ENCODE results near the gene VRK1. TPM values are rescaled to one million over a fixed set of nuclear protein-coding genes. Genes with fewer than 3 reads are reported as not detected.

VRK1 gene
- total and polyA plus RNA-seq, 10 of the 15 experiments (the other 5 are each of a cell fraction or from before 2014, with no cell fraction given): 50.9 to 137 (median 84.7) TPM

GRCh38 chr14:96792003-96792402, 5.2 kb upstream of the VRK1 start (continued):
- no peak for TF ChIP-seq PRDM15 (CRISPR knock-in tag; IDR thresholded peaks at IDR 0.05)
- TF ChIP-seq RCOR1 (conservative IDR thresholded peaks at IDR 0.05; ENCODE audit: low read depth, low read length): no peak
- TF ChIP-seq STAT1 (conservative IDR thresholded peaks at IDR 0.05): no peak
- TF ChIP-seq CTCF (IDR thresholded peaks at IDR 0.05 in 2 of 3, conservative IDR thresholded peaks at IDR 0.05 in 1 of 3; ENCODE audit: control insufficient read depth in 2 of 3, extremely low read depth in 1 of 3, insufficient read depth in 1 of 3, low read depth in 3 of 3, low read length in 3 of 3): no peak
- TF ChIP-seq JUND (IDR thresholded peaks at IDR 0.05; ENCODE audit: low read depth, low read length): no peak
- TF ChIP-seq CBFB (IDR thresholded peaks at IDR 0.05; ENCODE audit: low read depth): no peak
- no peak for TF ChIP-seq ETV6 (conservative IDR thresholded peaks at IDR 0.05 in 1 of 2, IDR thresholded peaks at IDR 0.05 in 1 of 2; ENCODE audit: borderline replicate concordance in 1 of 2, low read depth in 1 of 2)

All from GM12878 (cell line).